ENCODE measurements around the gene FRMD3.

DNA sequence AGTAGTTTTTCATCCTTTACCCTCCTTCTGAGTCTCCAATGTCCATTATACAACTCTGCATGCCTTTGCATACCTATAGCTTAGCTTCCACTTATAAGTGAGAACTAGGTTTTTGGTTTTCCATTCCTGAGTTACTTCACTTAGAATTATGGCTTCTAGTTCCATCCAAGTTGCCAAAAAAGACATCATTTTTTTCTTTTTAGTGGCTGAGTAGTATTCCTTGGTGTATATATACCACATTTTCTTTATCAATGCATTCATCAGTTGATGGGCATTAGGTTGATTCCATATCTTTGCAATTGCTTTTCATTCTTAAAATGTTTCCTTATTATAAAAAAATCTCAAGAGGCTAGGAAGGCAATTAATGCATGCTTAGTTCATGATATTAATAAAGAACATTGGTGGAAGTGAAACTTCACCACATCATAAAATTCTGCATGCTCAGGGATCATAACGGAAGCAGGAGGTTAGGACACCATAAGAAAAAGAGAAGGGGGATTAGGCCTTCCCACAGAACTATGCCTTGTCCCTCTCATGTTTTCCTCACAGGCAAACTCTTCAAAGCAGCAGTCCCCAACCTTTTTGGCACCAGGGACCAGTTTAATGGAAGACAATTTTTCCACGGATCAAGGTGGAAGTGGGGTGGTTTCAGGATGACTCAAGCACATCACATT lies 105.2 kb downstream of the FRMD3 start:
- TF ChIP-seq, protein P1, sequence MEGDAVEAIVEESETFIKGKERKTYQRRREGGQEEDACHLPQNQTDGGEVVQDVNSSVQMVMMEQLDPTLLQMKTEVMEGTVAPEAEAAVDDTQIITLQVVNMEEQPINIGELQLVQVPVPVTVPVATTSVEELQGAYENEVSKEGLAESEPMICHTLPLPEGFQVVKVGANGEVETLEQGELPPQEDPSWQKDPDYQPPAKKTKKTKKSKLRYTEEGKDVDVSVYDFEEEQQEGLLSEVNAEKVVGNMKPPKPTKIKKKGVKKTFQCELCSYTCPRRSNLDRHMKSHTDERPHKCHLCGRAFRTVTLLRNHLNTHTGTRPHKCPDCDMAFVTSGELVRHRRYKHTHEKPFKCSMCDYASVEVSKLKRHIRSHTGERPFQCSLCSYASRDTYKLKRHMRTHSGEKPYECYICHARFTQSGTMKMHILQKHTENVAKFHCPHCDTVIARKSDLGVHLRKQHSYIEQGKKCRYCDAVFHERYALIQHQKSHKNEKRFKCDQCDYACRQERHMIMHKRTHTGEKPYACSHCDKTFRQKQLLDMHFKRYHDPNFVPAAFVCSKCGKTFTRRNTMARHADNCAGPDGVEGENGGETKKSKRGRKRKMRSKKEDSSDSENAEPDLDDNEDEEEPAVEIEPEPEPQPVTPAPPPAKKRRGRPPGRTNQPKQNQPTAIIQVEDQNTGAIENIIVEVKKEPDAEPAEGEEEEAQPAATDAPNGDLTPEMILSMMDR (IDR thresholded peaks at IDR 0.05; ENCODE audit: low read depth, low read length): no peak
- no peak for TF ChIP-seq POLR2A (IDR thresholded peaks at IDR 0.05; ENCODE audit: extremely low read depth, insufficient read length)
- TF ChIP-seq, protein P2, sequence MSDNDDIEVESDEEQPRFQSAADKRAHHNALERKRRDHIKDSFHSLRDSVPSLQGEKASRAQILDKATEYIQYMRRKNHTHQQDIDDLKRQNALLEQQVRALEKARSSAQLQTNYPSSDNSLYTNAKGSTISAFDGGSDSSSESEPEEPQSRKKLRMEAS (IDR thresholded peaks at IDR 0.05; ENCODE audit: low read depth, low read length): no peak

Data from NB4 (cell line).